Measurements from ENCODE around the gene COL10A1. TPM values are rescaled to one million over a fixed set of nuclear protein-coding genes. Genes with fewer than 3 reads are reported as not detected.

COL10A1 gene
- total RNA-seq, 2 donors from 2014 or later, result not detected

DNA sequence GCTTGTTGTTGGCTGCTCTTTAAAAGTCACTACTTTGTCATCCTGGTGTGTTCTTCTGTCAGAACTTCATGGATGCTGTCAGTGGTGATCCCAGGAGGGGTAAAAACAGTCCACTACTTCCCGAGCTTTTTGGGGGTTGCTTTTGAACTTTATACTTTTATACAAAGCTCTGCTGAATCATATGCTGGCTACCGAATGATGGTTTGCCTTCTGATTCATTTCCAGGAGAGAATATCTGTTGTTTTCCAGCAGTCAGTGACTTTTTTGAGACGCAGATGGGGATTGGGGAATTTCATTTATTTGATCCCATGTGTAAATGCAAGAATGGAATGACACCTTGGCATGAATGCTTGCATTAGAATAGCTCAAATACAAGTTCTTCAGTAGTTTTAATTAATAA lies 32.7 kb upstream of the COL10A1 start:
- H3K4me1 Mint-ChIP-seq, result peaks cover 13% of the 10 kb centered on the region
- WGBS, 2 experiments (ENCODE audit: insufficient coverage in 1 of 2, insufficient read length in 1 of 2), result 30 to 86% methylated on average over 2 to 3 of the region's 3 CpGs
- no peak for DNase-seq
- peaks cover 21% of the 10 kb centered on the region for H3K9me3 ChIP-seq (ENCODE audit: control insufficient read depth, low read length)
- H3K27me3 Mint-ChIP-seq (ENCODE audit: insufficient read depth), result no peaks in the 10 kb centered on the region
- H3K9me3 Mint-ChIP-seq, result peaks cover 19% of the 10 kb centered on the region
- H3K36me3 ChIP-seq (ENCODE audit: control insufficient read depth, insufficient read depth, low read length), result peaks cover 16% of the 10 kb centered on the region
- no peak overlapping the region for H3K27ac Mint-ChIP-seq
- H3K27me3 ChIP-seq (ENCODE audit: control insufficient read depth, insufficient read depth, low read length, poor library complexity, severe bottlenecking), result no peaks in the 10 kb centered on the region
- TF ChIP-seq, protein P1, sequence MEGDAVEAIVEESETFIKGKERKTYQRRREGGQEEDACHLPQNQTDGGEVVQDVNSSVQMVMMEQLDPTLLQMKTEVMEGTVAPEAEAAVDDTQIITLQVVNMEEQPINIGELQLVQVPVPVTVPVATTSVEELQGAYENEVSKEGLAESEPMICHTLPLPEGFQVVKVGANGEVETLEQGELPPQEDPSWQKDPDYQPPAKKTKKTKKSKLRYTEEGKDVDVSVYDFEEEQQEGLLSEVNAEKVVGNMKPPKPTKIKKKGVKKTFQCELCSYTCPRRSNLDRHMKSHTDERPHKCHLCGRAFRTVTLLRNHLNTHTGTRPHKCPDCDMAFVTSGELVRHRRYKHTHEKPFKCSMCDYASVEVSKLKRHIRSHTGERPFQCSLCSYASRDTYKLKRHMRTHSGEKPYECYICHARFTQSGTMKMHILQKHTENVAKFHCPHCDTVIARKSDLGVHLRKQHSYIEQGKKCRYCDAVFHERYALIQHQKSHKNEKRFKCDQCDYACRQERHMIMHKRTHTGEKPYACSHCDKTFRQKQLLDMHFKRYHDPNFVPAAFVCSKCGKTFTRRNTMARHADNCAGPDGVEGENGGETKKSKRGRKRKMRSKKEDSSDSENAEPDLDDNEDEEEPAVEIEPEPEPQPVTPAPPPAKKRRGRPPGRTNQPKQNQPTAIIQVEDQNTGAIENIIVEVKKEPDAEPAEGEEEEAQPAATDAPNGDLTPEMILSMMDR (conservative IDR thresholded peaks at IDR 0.05), result no peak
- H3K4me3 ChIP-seq (ENCODE audit: low read length), result no peak overlapping the region
- no peak overlapping the region for H3K27ac ChIP-seq (ENCODE audit: low read depth, low read length)
- H3K4me1 ChIP-seq (ENCODE audit: control insufficient read depth, insufficient read depth, low read length), result no peaks in the 10 kb centered on the region
- H3K9ac ChIP-seq (ENCODE audit: extremely low read depth, low read length, poor library complexity, severe bottlenecking), result no peak overlapping the region
- peaks cover 38% of the 10 kb centered on the region for H3K36me3 Mint-ChIP-seq (ENCODE audit: low read depth)
- H3K4me3 Mint-ChIP-seq, result no peak overlapping the region

DNA sequence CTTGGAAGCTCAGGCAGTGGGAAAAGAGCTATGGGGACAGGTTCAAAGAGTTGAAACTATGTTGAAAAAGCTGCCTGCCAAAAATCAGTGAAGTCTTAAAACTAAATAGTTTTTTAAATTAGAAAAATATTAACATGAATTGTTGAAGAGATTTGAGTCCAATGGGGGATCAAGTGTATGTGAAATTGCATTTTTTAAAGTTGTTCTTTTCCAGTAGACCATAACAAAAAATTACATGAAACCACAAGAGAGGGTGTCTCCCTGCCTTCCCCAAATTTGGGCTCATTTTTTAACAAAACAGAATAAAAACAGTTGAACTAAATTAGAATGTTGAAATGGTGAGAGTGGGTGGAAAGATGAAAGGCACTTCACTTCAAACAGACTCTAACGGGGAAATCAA lies 31.5 kb upstream of the COL10A1 start:
- Histone ChIP-seq H3K4me3 (ENCODE audit: low read length) (no peak overlapping the region), H3K9me3 (ENCODE audit: control insufficient read depth, low read length) (peaks cover 15% of the 10 kb centered on the region), H3K4me1 (ENCODE audit: control insufficient read depth, insufficient read depth, low read length) (no peaks in the 10 kb centered on the region), H3K27ac (ENCODE audit: low read depth, low read length) (no peak overlapping the region), H3K9ac (ENCODE audit: extremely low read depth, low read length, poor library complexity, severe bottlenecking) (no peak overlapping the region), H3K36me3 (ENCODE audit: control insufficient read depth, insufficient read depth, low read length) (peaks cover 12% of the 10 kb centered on the region), H3K27me3 (ENCODE audit: control insufficient read depth, insufficient read depth, low read length, poor library complexity, severe bottlenecking) (no peaks in the 10 kb centered on the region)
- 94% methylated on average over 1 of the region's 1 CpG; no CpG with 5 or more reads in 1 of the 2 experiments for WGBS, 2 experiments (ENCODE audit: insufficient coverage in 1 of 2, insufficient read length in 1 of 2)
- H3K27ac Mint-ChIP-seq, result no peak overlapping the region
- no peak for DNase-seq
- TF ChIP-seq, protein P1 (conservative IDR thresholded peaks at IDR 0.05), result no peak
- peaks cover 28% of the 10 kb centered on the region for H3K36me3 Mint-ChIP-seq (ENCODE audit: low read depth)
- no peak overlapping the region for H3K4me3 Mint-ChIP-seq
- no peaks in the 10 kb centered on the region for H3K27me3 Mint-ChIP-seq (ENCODE audit: insufficient read depth)
- H3K9me3 Mint-ChIP-seq, result peaks cover 15% of the 10 kb centered on the region
- H3K4me1 Mint-ChIP-seq, result peaks cover 16% of the 10 kb centered on the region

DNA sequence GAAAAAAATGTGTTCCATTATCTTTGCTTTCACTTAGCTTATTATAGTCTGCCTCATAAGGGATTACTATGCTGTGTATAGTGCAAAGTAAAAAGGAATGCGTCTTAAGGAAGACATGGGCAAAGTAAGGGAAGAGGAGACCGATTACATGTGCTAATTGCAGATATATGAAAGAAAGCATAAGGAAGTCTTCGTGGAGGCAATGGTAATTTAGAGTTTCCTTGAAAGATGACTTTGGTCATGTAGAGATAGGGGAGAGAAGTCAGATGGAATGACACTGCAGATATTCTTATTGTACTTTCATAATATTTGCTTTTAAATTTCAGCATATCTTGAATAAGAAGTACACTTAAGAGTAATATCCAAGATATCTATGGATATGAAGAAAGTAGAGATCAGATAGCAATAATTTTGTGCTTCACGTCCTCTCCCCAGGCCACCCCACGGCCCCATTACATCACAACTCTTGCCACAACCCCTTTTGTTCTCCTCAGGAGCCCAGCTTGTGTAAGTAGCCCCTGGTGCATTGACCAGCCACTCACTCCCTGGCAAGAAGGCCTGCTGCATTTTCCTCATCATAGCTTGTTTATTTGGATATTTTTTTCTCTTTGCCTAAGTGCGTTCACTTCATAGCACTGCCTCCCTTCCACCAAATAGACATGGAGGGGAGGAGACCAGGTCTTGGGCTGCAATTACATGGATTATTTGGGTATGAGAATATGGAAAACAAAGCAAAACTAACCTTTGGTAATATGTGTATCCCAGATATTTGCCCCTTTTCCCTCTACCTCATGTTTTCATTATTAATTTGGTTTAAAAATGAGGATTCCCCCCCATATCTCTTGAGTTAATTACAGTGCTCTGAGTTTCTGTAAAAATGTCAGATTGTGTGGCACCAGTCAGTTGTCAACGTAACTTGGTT lies 30.7 kb upstream of the COL10A1 start:
- 89 to 98% methylated on average over 5 to 7 of the region's 7 CpGs for WGBS, 2 experiments (ENCODE audit: insufficient coverage in 1 of 2, insufficient read length in 1 of 2)
- Histone ChIP-seq H3K9me3 (ENCODE audit: control insufficient read depth, low read length) (peaks cover 15% of the 10 kb centered on the region), H3K36me3 (ENCODE audit: control insufficient read depth, insufficient read depth, low read length) (peaks cover 15% of the 10 kb centered on the region), H3K27me3 (ENCODE audit: control insufficient read depth, insufficient read depth, low read length, poor library complexity, severe bottlenecking) (no peaks in the 10 kb centered on the region), H3K9ac (ENCODE audit: extremely low read depth, low read length, poor library complexity, severe bottlenecking) (no peak overlapping the region), H3K4me3 (ENCODE audit: low read length) (no peak overlapping the region), H3K4me1 (ENCODE audit: control insufficient read depth, insufficient read depth, low read length) (no peaks in the 10 kb centered on the region), H3K27ac (ENCODE audit: low read depth, low read length) (no peak overlapping the region)
- TF ChIP-seq, protein P1 (conservative IDR thresholded peaks at IDR 0.05), result no peak
- peaks cover 10% of the 10 kb centered on the region for H3K9me3 Mint-ChIP-seq
- no peak for DNase-seq
- no peak overlapping the region for H3K27ac Mint-ChIP-seq
- peaks cover 21% of the 10 kb centered on the region for H3K36me3 Mint-ChIP-seq (ENCODE audit: low read depth)
- no peak overlapping the region for H3K4me3 Mint-ChIP-seq
- H3K27me3 Mint-ChIP-seq (ENCODE audit: insufficient read depth), result no peaks in the 10 kb centered on the region
- peaks cover 22% of the 10 kb centered on the region for H3K4me1 Mint-ChIP-seq

All from endodermal cell (in vitro differentiated cells).